SKM-1 (cell line): ENCODE data around the gene TNRC6A.

Experiments used
- DNase-seq: peaks from one replicate; lab custom pipeline; 2025; ENCODE audit not compliant: unreplicated experiment; lab: John Stamatoyannopoulos, UW

The TNRC6A gene

GRCh38 chr16:24863582-24864437 is 134.4 kb downstream of the TNRC6A start:
- no peak for DNase-seq

- no peak for DNase-seq
These were observed 139.6 kb downstream of the TNRC6A start for GRCh38 chr16:24869033-24869432.

- no peak for DNase-seq
These were observed 142.4 kb downstream of the TNRC6A start for GRCh38 chr16:24871891-24872290.

- no peak for DNase-seq
These were observed 143.6 kb downstream of the TNRC6A start for GRCh38 chr16:24873028-24873427.

- no peak for DNase-seq
These were observed 146.0 kb downstream of the TNRC6A start for GRCh38 chr16:24875466-24875865.
